ENCODE data around the gene GOLT1A. TPM values are rescaled to one million over a fixed set of nuclear protein-coding genes. Genes with fewer than 3 reads are reported as not detected.

Gene GOLT1A
- polyA plus RNA-seq, 3 donors, result not detected

- Mint-ChIP-seq H3K4me3 (no peak overlapping the region), H3K27me3 (ENCODE audit: low read depth in 3 of 3) (peaks cover 4 to 9% (median 6%) of the 10 kb centered on the region in 3 donors), H3K9me3 (peaks cover 0 to 1% (median 0%) of the 10 kb centered on the region in 7 donors), H3K4me1 (peaks cover 14% of the 10 kb centered on the region), H3K36me3 (no peaks in the 10 kb centered on the region), H3K27ac (no peak overlapping the region)
- H3K4me2 ChIP-seq (replicated peaks; ENCODE audit: extremely low read depth, low read length, poor library complexity, severe bottlenecking), result no peak overlapping the region
- peaks cover 0 to 5% of the 10 kb centered on the region in 2 donors for H3K27me3 ChIP-seq (ENCODE audit: control insufficient read depth in 2 of 2, insufficient read depth in 2 of 2, low read length in 2 of 2)
- DNase-seq, result no peak
- 92% methylated on average over 4 of the region's 4 CpGs for WGBS (ENCODE audit: insufficient coverage)
- intact Hi-C loops (cut with micrococcal nuclease), result loop anchor here in 1 of 2 donors (5.0 kb wide), 1 partner anchor 145 kb away; no protein-coding TSS in a partner anchor
- H3K79me2 ChIP-seq (ENCODE audit: insufficient read depth, low read length), result no peaks in the 10 kb centered on the region
- no peak overlapping the region for H3K9ac ChIP-seq (ENCODE audit: insufficient read depth, low read length, poor library complexity, severe bottlenecking)
- no peaks in the 10 kb centered on the region for H3K36me3 ChIP-seq (replicated peaks in 1 of 2; ENCODE audit: control insufficient read depth in 1 of 2, insufficient read depth in 2 of 2, low read length in 2 of 2)
- no peak overlapping the region for H3K4me3 ChIP-seq (replicated peaks in 1 of 3; ENCODE audit: low read depth in 2 of 3, low read length in 3 of 3)
- H3K9me3 ChIP-seq (replicated peaks in 1 of 2; ENCODE audit: control insufficient read depth in 1 of 2, insufficient read depth in 1 of 2, low read length in 2 of 2), result no peaks in the 10 kb centered on the region
- no peak for TF ChIP-seq CTCF (IDR thresholded peaks at IDR 0.05)
- no peak overlapping the region for H3K27ac ChIP-seq (ENCODE audit: low read depth in 1 of 2, low read length in 2 of 2)
- no peaks in the 10 kb centered on the region for H4K20me1 ChIP-seq (ENCODE audit: insufficient read depth, low read length)
- peaks cover 7 to 8% of the 10 kb centered on the region in 2 donors for H3K4me1 ChIP-seq (ENCODE audit: control insufficient read depth in 1 of 2, insufficient read depth in 2 of 2, low read length in 2 of 2)
- no peak overlapping the region for H2AFZ ChIP-seq (ENCODE audit: insufficient read depth, low read depth, low read length, poor library complexity, severe bottlenecking)
These were observed 3.8 kb upstream of the GOLT1A start for GRCh38 chr1:204217648-204218000.

DNA sequence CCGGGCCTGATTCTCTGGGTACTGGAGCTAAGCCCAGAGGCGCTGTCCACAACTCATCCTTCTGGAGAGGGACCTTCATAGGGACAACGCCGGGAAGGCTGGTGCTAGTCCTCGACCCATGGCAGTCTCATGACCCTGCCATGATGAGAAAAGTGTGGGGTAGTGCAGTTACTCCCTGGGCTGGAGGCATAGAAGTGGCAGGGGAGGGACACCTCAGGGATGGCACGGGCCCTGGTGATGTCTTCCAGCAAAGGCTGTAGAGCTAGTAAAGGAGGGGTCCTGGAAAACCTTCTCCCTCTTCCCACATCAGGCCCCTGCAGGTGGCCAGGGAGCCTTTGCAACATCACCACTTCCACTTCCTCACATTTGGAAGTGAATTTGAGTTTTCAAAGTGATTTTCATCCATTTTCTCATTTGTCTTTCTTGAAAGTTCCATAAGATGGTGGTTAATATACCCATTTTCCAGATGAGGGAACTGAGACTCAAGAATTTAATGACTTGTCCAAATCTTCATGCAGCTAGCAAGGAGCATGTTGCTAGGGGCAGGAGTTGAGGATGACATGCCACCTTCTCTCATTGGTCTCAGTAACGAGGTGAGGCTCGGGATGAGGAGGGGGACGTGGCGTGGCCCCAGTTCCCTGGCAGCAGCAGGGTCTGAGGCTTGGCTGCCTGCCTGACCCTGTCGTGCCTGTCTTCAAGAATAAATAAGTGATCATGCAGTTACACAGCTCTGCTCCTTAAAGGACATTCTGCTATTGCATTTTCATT, 3.3 kb upstream of the GOLT1A start:
- Histone ChIP-seq H3K9me3 (replicated peaks in 1 of 2; ENCODE audit: control insufficient read depth in 1 of 2, insufficient read depth in 1 of 2, low read length in 2 of 2) (no peaks in the 10 kb centered on the region), H2AFZ (ENCODE audit: insufficient read depth, low read depth, low read length, poor library complexity, severe bottlenecking) (no peak overlapping the region), H3K27me3 (ENCODE audit: control insufficient read depth in 2 of 2, insufficient read depth in 2 of 2, low read length in 2 of 2) (peaks cover 0 to 5% of the 10 kb centered on the region in 2 donors), H3K27ac (ENCODE audit: low read depth in 1 of 2, low read length in 2 of 2) (no peak overlapping the region), H3K4me1 (ENCODE audit: control insufficient read depth in 1 of 2, insufficient read depth in 2 of 2, low read length in 2 of 2) (peaks cover 7 to 8% of the 10 kb centered on the region in 2 donors), H3K36me3 (replicated peaks in 1 of 2; ENCODE audit: control insufficient read depth in 1 of 2, insufficient read depth in 2 of 2, low read length in 2 of 2) (no peaks in the 10 kb centered on the region), H3K79me2 (ENCODE audit: insufficient read depth, low read length) (no peaks in the 10 kb centered on the region), H4K20me1 (ENCODE audit: insufficient read depth, low read length) (no peaks in the 10 kb centered on the region), H3K9ac (ENCODE audit: insufficient read depth, low read length, poor library complexity, severe bottlenecking) (no peak overlapping the region), H3K4me2 (replicated peaks; ENCODE audit: extremely low read depth, low read length, poor library complexity, severe bottlenecking) (no peak overlapping the region), H3K4me3 (replicated peaks in 1 of 3; ENCODE audit: low read depth in 2 of 3, low read length in 3 of 3) (no peak overlapping the region)
- Mint-ChIP-seq H3K36me3 (no peaks in the 10 kb centered on the region), H3K27ac (no peak overlapping the region), H3K4me3 (no peak overlapping the region), H3K4me1 (peaks cover 14% of the 10 kb centered on the region), H3K9me3 (no peaks in the 10 kb centered on the region), H3K27me3 (ENCODE audit: low read depth in 3 of 3) (peaks cover 4 to 9% (median 6%) of the 10 kb centered on the region in 3 donors)
- WGBS (ENCODE audit: insufficient coverage), result 79% methylated on average over 5 of the region's 11 CpGs
- intact Hi-C loops (cut with micrococcal nuclease), result loop anchor here in 1 of 2 donors (5.0 kb wide), 1 partner anchor 145 kb away; no protein-coding TSS in a partner anchor
- TF ChIP-seq CTCF (IDR thresholded peaks at IDR 0.05), result no peak
- no peak for DNase-seq
